ENCODE results near the gene USP13. TPM values are rescaled to one million over a fixed set of nuclear protein-coding genes. Genes with fewer than 3 reads are reported as not detected.

The USP13 gene
- total RNA-seq, 1 experiment from 2014 or later = 22.7 TPM

- no peak overlapping the region for H3K27ac ChIP-seq (ENCODE audit: low read depth, low read length)
- no peak for ATAC-seq
- no peaks in the 10 kb centered on the region for H3K4me1 ChIP-seq (ENCODE audit: control insufficient read depth in 1 of 2, insufficient read depth in 2 of 2, low read length in 2 of 2)
- peaks cover 2 to 3% of the 10 kb centered on the region in 2 experiments; a peak in 1 of 4 replicates for H3K36me3 ChIP-seq (ENCODE audit: control insufficient read depth in 1 of 2, insufficient read depth in 2 of 2, low read length in 2 of 2)
- no peaks in the 10 kb centered on the region for H3K9me2 ChIP-seq (ENCODE audit: insufficient read depth)
- ChIA-PET RAD21 (ENCODE audit: low non-redundant PET in 1 of 2, low total read pairs in 2 of 2, uncharacterized antibody in 2 of 2, unreplicated experiment in 2 of 2) (no interaction called here), POLR2A (no interaction called here), CTCF (no interaction called here)
- TSS peak; percentile 17 for BruUV-seq (replicated peaks)
- TF ChIP-seq ZFX (IDR thresholded peaks at IDR 0.05) = no peak
- no peak for TF ChIP-seq ZBTB33 (IDR thresholded peaks at IDR 0.05; ENCODE audit: extremely low read depth, insufficient replicate concordance, low read length)
- TF ChIP-seq SP1 (IDR thresholded peaks at IDR 0.05; ENCODE audit: low read depth) = no peak
- TF ChIP-seq CBX3 (IDR thresholded peaks at IDR 0.05; ENCODE audit: low read depth) = no peak
- no peak for TF ChIP-seq EGR1 (IDR thresholded peaks at IDR 0.05; ENCODE audit: low read depth)
- TF ChIP-seq CEBPB (IDR thresholded peaks at IDR 0.05; ENCODE audit: low read depth) = no peak
- TF ChIP-seq POLR2AphosphoS5 (IDR thresholded peaks at IDR 0.05; ENCODE audit: low read depth, low read length) = no peak
- no peak for TF ChIP-seq SIN3A (IDR thresholded peaks at IDR 0.05; ENCODE audit: low read depth)
- no peak for TF ChIP-seq EZH2 (IDR thresholded peaks at IDR 0.05)
- TF ChIP-seq CTCF (IDR thresholded peaks at IDR 0.05 in 2 of 3, conservative IDR thresholded peaks at IDR 0.05 in 1 of 3; ENCODE audit: borderline replicate concordance in 1 of 3, insufficient read depth in 1 of 3, low read depth in 2 of 3, low read length in 2 of 3) = no peak
- no peak for TF ChIP-seq POLR2A (IDR thresholded peaks at IDR 0.05; ENCODE audit: borderline replicate concordance, extremely low read depth, insufficient read depth, insufficient read length)
- no peak for TF ChIP-seq RAD21 (IDR thresholded peaks at IDR 0.05; ENCODE audit: low read depth)
- TF ChIP-seq FOSL1 (IDR thresholded peaks at IDR 0.05; ENCODE audit: low read depth) = no peak
- no peak for TF ChIP-seq REST (IDR thresholded peaks at IDR 0.05; ENCODE audit: low read depth)
- TF ChIP-seq EZH2phosphoT487 (IDR thresholded peaks at IDR 0.05; ENCODE audit: borderline replicate concordance) = no peak
- no peak for TF ChIP-seq TCF7L2 (IDR thresholded peaks at IDR 0.05; ENCODE audit: borderline replicate concordance, extremely low read depth, insufficient read depth, insufficient read length)
- TF ChIP-seq ELF1 (IDR thresholded peaks at IDR 0.05; ENCODE audit: borderline replicate concordance, low read depth) = no peak
- TF ChIP-seq ATF3 (IDR thresholded peaks at IDR 0.05) = no peak
- TF ChIP-seq JUND (IDR thresholded peaks at IDR 0.05) = no peak
- no peak for TF ChIP-seq YY1 (IDR thresholded peaks at IDR 0.05; ENCODE audit: extremely low read depth, insufficient replicate concordance, low read depth, low read length)
- H3K9me3 ChIP-seq (ENCODE audit: control insufficient read depth in 1 of 2, insufficient read depth in 1 of 2, low read depth in 1 of 2, low read length in 2 of 2) = no peaks in the 10 kb centered on the region
- no peak overlapping the region for H3K9ac ChIP-seq (ENCODE audit: low read length)
- peaks cover 18% of the 10 kb centered on the region for H3K79me2 ChIP-seq (ENCODE audit: insufficient read depth, low read length)
- H3K27me3 ChIP-seq (ENCODE audit: insufficient read depth, low read length) = no peaks in the 10 kb centered on the region
- H3K4me3 ChIP-seq (replicated peaks in 1 of 2; ENCODE audit: low read depth in 1 of 2, low read length in 2 of 2) = no peak overlapping the region
- no peaks in the 10 kb centered on the region for H4K20me1 ChIP-seq (ENCODE audit: insufficient read depth)
- H3K4me2 ChIP-seq (ENCODE audit: low read length) = no peak overlapping the region
- DNase-seq (ENCODE audit: low read depth, low spot score) = no peak
- H2AFZ ChIP-seq (ENCODE audit: low read depth, low read length, poor library complexity, severe bottlenecking) = no peak overlapping the region
- intact Hi-C loops (cut with micrococcal nuclease) = no loop called here
Measured at GRCh38 chr3:179710079-179710478, 57.2 kb downstream of the USP13 start.

Data from HCT116 (cell line).